ENCODE data around the gene LMTK2.

Gene LMTK2

DNA sequence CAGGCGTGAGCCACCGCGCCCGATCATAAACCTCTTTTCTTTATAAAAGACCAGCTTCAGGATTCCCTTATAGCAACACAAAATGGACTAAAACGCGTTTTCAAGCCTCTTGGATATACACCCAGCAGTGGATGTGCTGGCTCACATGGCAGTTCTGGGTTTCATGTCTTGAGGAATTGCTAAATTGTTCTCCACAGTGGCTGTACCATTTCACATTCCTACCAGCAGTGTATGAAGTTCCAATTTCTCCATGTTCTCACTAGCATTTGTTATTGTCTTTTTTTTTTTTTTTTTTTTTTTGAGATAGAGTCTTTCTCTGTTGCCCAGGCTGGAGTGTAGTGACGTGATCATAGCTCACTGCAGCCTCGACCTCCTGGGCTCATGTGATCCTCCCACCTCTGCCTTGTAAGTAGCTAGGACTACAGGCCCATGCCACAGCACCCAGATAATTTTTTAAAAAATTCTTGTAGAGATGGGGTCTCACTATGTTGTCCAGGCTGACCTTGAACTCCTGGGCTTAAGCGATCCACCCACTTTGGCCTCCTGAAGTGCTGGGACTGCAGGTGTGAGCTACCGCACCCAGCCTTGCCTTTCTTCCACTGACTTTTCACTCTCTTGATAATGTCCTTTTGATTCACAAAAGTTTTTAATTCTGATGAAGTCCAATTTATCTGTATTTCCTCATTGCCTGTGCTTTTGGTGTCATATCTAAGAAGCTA is 127.9 kb downstream of the LMTK2 start:
- TF ChIP-seq, protein P1, sequence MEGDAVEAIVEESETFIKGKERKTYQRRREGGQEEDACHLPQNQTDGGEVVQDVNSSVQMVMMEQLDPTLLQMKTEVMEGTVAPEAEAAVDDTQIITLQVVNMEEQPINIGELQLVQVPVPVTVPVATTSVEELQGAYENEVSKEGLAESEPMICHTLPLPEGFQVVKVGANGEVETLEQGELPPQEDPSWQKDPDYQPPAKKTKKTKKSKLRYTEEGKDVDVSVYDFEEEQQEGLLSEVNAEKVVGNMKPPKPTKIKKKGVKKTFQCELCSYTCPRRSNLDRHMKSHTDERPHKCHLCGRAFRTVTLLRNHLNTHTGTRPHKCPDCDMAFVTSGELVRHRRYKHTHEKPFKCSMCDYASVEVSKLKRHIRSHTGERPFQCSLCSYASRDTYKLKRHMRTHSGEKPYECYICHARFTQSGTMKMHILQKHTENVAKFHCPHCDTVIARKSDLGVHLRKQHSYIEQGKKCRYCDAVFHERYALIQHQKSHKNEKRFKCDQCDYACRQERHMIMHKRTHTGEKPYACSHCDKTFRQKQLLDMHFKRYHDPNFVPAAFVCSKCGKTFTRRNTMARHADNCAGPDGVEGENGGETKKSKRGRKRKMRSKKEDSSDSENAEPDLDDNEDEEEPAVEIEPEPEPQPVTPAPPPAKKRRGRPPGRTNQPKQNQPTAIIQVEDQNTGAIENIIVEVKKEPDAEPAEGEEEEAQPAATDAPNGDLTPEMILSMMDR (IDR thresholded peaks at IDR 0.05; ENCODE audit: low read depth, low read length) = no peak
- H3K9me3 ChIP-seq = no peaks in the 10 kb centered on the region
- no peaks in the 10 kb centered on the region for H3K4me1 ChIP-seq
- H3K4me3 ChIP-seq (ENCODE audit: low read depth, low read length) = no peak overlapping the region
- H3K27me3 ChIP-seq = no peaks in the 10 kb centered on the region
- no peak for DNase-seq
- H3K36me3 ChIP-seq = no peaks in the 10 kb centered on the region; the same call in 1 of the 2 replicates

DNA sequence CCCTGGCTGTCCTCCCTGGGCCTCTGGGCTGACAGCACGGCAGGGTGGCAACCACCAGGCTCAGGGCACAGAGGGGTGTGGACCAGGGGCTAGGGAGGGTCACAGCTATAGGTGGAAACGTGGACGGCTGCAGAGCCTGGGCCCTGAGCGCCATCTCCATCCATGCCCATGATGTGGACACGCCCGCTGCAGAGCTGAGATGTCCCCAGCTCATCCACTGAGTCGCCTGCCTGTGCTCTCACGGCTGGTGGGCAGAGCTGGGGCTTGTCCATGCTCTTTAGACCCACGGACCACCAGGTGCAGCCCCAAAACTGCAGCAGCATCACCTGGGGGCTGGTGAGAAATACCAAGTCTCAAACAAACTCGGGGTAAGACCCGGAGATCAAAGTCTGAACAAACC is 129.2 kb downstream of the LMTK2 start:
- Histone ChIP-seq H3K4me3 (ENCODE audit: low read depth, low read length) (no peak overlapping the region), H3K27me3 (no peaks in the 10 kb centered on the region), H3K4me1 (no peaks in the 10 kb centered on the region), H3K9me3 (no peaks in the 10 kb centered on the region), H3K36me3 (no peaks in the 10 kb centered on the region; the same call in 1 of the 2 replicates)
- TF ChIP-seq, protein P1 (IDR thresholded peaks at IDR 0.05; ENCODE audit: low read depth, low read length) = no peak
- no peak for DNase-seq

DNA sequence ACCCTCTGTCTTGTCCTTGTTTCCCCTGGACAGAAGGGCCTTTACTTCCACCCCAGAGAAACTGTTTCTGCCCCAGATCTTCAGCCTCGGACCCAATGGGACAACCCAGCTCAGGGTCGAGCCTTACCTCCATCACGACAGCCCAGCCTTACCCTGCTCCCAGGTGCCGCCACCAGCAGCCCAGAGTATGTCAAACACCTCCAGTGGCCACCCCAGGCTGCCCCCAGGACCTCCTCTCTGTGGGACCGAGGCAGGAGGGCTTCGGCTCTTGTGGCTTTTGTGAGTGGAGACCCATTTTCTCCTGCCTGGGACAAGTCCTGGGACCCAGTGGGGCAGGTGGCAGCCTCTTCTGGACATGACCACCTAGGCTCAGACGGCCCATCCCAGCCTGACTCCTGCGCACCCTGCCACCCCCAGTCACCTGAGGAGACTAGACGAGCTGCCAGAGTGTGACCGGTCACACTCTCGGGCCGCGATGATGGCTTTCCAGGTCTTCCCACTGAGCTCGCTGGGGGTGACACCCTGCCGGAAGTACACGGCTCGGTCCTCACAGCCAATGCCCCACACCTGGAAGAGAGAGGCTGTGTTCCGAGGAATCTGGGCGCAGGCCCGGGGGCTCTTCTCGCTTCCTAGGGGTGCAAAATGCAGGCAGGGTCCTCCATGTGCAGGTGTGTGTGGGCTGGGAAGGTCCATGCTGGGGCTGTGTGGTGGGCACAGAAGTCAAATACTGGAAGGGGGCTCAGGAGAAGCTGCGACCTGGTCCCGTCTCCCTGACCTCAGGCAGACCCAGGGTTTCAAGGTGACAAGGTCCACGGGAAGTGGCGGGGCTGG is 129.9 kb downstream of the LMTK2 start:
- H3K4me1 ChIP-seq = no peaks in the 10 kb centered on the region
- no peaks in the 10 kb centered on the region; the same call in 1 of the 2 replicates for H3K36me3 ChIP-seq
- no peaks in the 10 kb centered on the region for H3K9me3 ChIP-seq
- TF ChIP-seq, protein P1 (IDR thresholded peaks at IDR 0.05; ENCODE audit: low read depth, low read length) = no peak
- H3K4me3 ChIP-seq (ENCODE audit: low read depth, low read length) = no peak overlapping the region
- no peaks in the 10 kb centered on the region for H3K27me3 ChIP-seq
- no peak for DNase-seq

DNA sequence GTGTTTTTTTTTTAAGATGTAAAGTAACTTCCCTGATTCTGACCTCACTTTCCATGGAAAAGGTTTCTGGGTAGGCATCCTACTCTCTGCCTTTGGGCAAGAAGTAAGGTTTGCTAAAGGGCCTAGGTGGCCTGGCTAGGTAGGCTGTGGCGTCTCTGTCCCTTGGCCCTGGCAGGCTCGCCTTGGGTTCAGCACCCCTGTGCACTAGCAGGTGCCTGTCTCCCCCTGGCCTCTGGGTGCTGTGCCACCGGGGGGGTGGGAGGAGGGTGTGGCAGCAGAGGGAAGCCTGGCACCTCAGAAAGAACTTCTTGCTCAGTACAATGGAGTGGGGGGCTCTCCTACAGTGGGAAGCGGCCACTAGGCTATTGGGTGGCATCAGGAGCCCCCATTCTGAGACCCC is 131.4 kb downstream of the LMTK2 start:
- DNase-seq = no peak
- no peaks in the 10 kb centered on the region for H3K9me3 ChIP-seq
- H3K36me3 ChIP-seq = no peaks in the 10 kb centered on the region; the same call in 1 of the 2 replicates
- TF ChIP-seq, protein P1 (IDR thresholded peaks at IDR 0.05; ENCODE audit: low read depth, low read length) = no peak
- no peaks in the 10 kb centered on the region for H3K4me1 ChIP-seq
- H3K4me3 ChIP-seq (ENCODE audit: low read depth, low read length) = no peak overlapping the region
- no peaks in the 10 kb centered on the region for H3K27me3 ChIP-seq

GRCh38 chr7:98238976-98239375 is 132.3 kb downstream of the LMTK2 start:
- H3K9me3 ChIP-seq = no peaks in the 10 kb centered on the region
- TF ChIP-seq, protein P1 (IDR thresholded peaks at IDR 0.05; ENCODE audit: low read depth, low read length) = no peak
- no peak overlapping the region for H3K4me3 ChIP-seq (ENCODE audit: low read depth, low read length)
- DNase-seq = no peak
- no peaks in the 10 kb centered on the region for H3K4me1 ChIP-seq
- H3K27me3 ChIP-seq = no peaks in the 10 kb centered on the region
- no peaks in the 10 kb centered on the region; the same call in 1 of the 2 replicates for H3K36me3 ChIP-seq
